Measurements from ENCODE around the gene RBKS. TPM values are rescaled to one million over a fixed set of nuclear protein-coding genes. Genes with fewer than 3 reads are reported as not detected.

Gene RBKS
- polyA plus RNA-seq, 1 of the 3 experiments (the other 2 are of a cell fraction), result 7.4 TPM

GRCh38 chr2:27902098-27902497 lies 11.9 kb upstream of the RBKS start:
- WGBS (ENCODE audit: low lambda C conversion rate), result 83% methylated on average over 1 of the region's 1 CpG
- no peak for DNase-seq
- CTCF ChIA-PET, result interaction anchor here (0.7 kb wide), 1 partner anchor 12 kb away, joined by 4 read pairs; no protein-coding TSS in a partner anchor
- POLR2A ChIA-PET, result no interaction called here
- H3F3A ChIP-seq (replicated peaks; ENCODE audit: insufficient read depth), result no peaks in the 10 kb centered on the region
- H4K20me1 ChIP-seq (ENCODE audit: insufficient read depth), result no peaks in the 10 kb centered on the region
- H2AFZ ChIP-seq (ENCODE audit: low read depth), result no peak overlapping the region
- H3K79me2 ChIP-seq (ENCODE audit: insufficient read depth), result 0 out of 2 replicates have a peak, but pooled peaks cover 2% of the 10 kb centered on the region
- TF ChIP-seq FOSL2 (IDR thresholded peaks at IDR 0.05; ENCODE audit: borderline replicate concordance, low read depth) (peak; percentile 10; the same call in 1 of the 2 replicates), SIN3A (IDR thresholded peaks at IDR 0.05; ENCODE audit: borderline replicate concordance, low read depth, low read length) (no peak), MEF2A (IDR thresholded peaks at IDR 0.05; ENCODE audit: borderline replicate concordance, low read depth) (no peak)
- H3K9me3 ChIP-seq, result no peaks in the 10 kb centered on the region
- no peaks in the 10 kb centered on the region for H3K9me2 ChIP-seq
- H3K9ac ChIP-seq, result no peak overlapping the region
- H3K36me3 ChIP-seq (replicated peaks in 1 of 2; ENCODE audit: control insufficient read depth in 1 of 2, insufficient read depth in 2 of 2, low read length in 1 of 2), result peaks cover 10 to 27% of the 10 kb centered on the region in 2 experiments
- H3K27me3 ChIP-seq (ENCODE audit: insufficient read depth), result no peaks in the 10 kb centered on the region
- H3K4me3 ChIP-seq (ENCODE audit: low read depth in 2 of 2, low read length in 1 of 2), result no peak overlapping the region
- no peaks in the 10 kb centered on the region; a peak in 1 of 4 replicates for H3K4me1 ChIP-seq (ENCODE audit: control insufficient read depth in 1 of 2, insufficient read depth in 2 of 2, low read depth in 1 of 2, low read length in 1 of 2)
- 0 out of 4 replicates have a peak overlapping the region, but pooled peaks of 1 of the 2 experiments have one; percentile 16 for H3K27ac ChIP-seq (ENCODE audit: low read depth in 2 of 2, low read length in 1 of 2)
- no peak overlapping the region for H3K4me2 ChIP-seq

DNA sequence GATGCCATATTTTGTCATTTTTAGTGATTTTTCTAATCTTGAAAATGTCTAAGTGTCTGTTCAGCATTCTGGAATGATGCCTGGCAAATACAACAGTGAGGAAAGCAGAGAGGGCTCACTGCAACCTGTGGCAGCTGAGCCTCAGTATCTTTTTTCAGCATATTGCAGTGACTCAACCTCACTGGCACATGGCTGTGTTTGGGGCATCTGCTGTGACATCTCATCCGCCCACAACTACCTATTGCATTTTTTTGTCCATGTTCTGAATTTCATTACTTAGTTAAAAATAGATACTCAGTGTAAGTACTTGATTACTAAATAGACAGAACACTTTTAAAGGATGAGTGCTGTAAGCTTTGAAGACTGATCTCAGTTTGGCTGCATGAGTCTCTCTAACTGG lies 11.0 kb upstream of the RBKS start:
- Histone ChIP-seq H3K9me3 (no peaks in the 10 kb centered on the region), H3K36me3 (replicated peaks in 1 of 2; ENCODE audit: control insufficient read depth in 1 of 2, insufficient read depth in 2 of 2, low read length in 1 of 2) (peaks cover 10 to 36% of the 10 kb centered on the region in 2 experiments), H4K20me1 (ENCODE audit: insufficient read depth) (no peaks in the 10 kb centered on the region), H3K27ac (ENCODE audit: low read depth in 2 of 2, low read length in 1 of 2) (peak overlapping the region in 1 of 2 experiments; percentile 8; a peak in 2 of 4 replicates), H3K4me1 (ENCODE audit: control insufficient read depth in 1 of 2, insufficient read depth in 2 of 2, low read depth in 1 of 2, low read length in 1 of 2) (no peaks in the 10 kb centered on the region; a peak in 1 of 4 replicates), H3K27me3 (ENCODE audit: insufficient read depth) (no peaks in the 10 kb centered on the region), H3K4me3 (ENCODE audit: low read depth in 2 of 2, low read length in 1 of 2) (no peak overlapping the region), H3F3A (replicated peaks; ENCODE audit: insufficient read depth) (no peaks in the 10 kb centered on the region), H3K4me2 (no peak overlapping the region), H3K9ac (no peak overlapping the region), H2AFZ (ENCODE audit: low read depth) (no peak overlapping the region), H3K9me2 (no peaks in the 10 kb centered on the region), H3K79me2 (ENCODE audit: insufficient read depth) (0 out of 2 replicates have a peak, but pooled peaks cover 2% of the 10 kb centered on the region)
- CTCF ChIA-PET, result interaction anchor here (0.7 kb wide), 1 partner anchor 13 kb away, joined by 4 read pairs; no protein-coding TSS in a partner anchor
- WGBS (ENCODE audit: low lambda C conversion rate), result 26% methylated on average over 1 of the region's 1 CpG
- POLR2A ChIA-PET, result no interaction called here
- DNase-seq, result no peak
- TF ChIP-seq, protein P1, sequence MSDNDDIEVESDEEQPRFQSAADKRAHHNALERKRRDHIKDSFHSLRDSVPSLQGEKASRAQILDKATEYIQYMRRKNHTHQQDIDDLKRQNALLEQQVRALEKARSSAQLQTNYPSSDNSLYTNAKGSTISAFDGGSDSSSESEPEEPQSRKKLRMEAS (IDR thresholded peaks at IDR 0.05; ENCODE audit: low read depth), result peak; percentile 62; the same call in 1 of the 2 replicates
- TF ChIP-seq POLR2AphosphoS5 (IDR thresholded peaks at IDR 0.05; ENCODE audit: low read depth, low read length), result no peak
- TF ChIP-seq, protein P2, sequence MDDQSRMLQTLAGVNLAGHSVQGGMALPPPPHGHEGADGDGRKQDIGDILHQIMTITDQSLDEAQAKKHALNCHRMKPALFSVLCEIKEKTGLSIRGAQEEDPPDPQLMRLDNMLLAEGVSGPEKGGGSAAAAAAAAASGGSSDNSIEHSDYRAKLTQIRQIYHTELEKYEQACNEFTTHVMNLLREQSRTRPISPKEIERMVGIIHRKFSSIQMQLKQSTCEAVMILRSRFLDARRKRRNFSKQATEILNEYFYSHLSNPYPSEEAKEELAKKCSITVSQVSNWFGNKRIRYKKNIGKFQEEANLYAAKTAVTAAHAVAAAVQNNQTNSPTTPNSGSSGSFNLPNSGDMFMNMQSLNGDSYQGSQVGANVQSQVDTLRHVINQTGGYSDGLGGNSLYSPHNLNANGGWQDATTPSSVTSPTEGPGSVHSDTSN (IDR thresholded peaks at IDR 0.05), result 0 out of 2 replicates have a peak, but pooled peaks have one; percentile 31
- TF ChIP-seq RCOR1 (IDR thresholded peaks at IDR 0.05; ENCODE audit: low read length), result no peak
- no peak for TF ChIP-seq TAF1 (IDR thresholded peaks at IDR 0.05; ENCODE audit: borderline replicate concordance, low read depth, low read length)
- TF ChIP-seq CHD2 (IDR thresholded peaks at IDR 0.05; ENCODE audit: low read length, partially characterized antibody), result no peak
- no peak for TF ChIP-seq TEAD4 (IDR thresholded peaks at IDR 0.05; ENCODE audit: borderline replicate concordance, insufficient read depth)
- no peak for TF ChIP-seq EZH2phosphoT487 (IDR thresholded peaks at IDR 0.05; ENCODE audit: borderline replicate concordance, low read depth)
- no peak for TF ChIP-seq GABPA (IDR thresholded peaks at IDR 0.05; ENCODE audit: low read depth)
- TF ChIP-seq, protein P3, sequence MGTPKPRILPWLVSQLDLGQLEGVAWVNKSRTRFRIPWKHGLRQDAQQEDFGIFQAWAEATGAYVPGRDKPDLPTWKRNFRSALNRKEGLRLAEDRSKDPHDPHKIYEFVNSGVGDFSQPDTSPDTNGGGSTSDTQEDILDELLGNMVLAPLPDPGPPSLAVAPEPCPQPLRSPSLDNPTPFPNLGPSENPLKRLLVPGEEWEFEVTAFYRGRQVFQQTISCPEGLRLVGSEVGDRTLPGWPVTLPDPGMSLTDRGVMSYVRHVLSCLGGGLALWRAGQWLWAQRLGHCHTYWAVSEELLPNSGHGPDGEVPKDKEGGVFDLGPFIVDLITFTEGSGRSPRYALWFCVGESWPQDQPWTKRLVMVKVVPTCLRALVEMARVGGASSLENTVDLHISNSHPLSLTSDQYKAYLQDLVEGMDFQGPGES (IDR thresholded peaks at IDR 0.05; ENCODE audit: low read depth, low read length), result no peak
- TF ChIP-seq GATA2 (CRISPR knock-in tag; IDR thresholded peaks at IDR 0.05), result no peak
- TF ChIP-seq FOSL2 (IDR thresholded peaks at IDR 0.05; ENCODE audit: borderline replicate concordance, low read depth), result peak; percentile 60; the same call in 1 of the 2 replicates
- peak; percentile 71 for TF ChIP-seq TCF12 (IDR thresholded peaks at IDR 0.05)
- TF ChIP-seq ELF1 (IDR thresholded peaks at IDR 0.05), result no peak
- TF ChIP-seq RXRA (IDR thresholded peaks at IDR 0.05; ENCODE audit: borderline replicate concordance, low read depth), result no peak
- peak in 1 of 2 experiments; percentile 16; a peak in 1 of 4 replicates for TF ChIP-seq EP300 (IDR thresholded peaks at IDR 0.05; ENCODE audit: borderline replicate concordance in 1 of 2, low read depth in 1 of 2, low read length in 1 of 2)
- TF ChIP-seq RAD21 (IDR thresholded peaks at IDR 0.05; ENCODE audit: low read length), result no peak
- TF ChIP-seq, protein P4, sequence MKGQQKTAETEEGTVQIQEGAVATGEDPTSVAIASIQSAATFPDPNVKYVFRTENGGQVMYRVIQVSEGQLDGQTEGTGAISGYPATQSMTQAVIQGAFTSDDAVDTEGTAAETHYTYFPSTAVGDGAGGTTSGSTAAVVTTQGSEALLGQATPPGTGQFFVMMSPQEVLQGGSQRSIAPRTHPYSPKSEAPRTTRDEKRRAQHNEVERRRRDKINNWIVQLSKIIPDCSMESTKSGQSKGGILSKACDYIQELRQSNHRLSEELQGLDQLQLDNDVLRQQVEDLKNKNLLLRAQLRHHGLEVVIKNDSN (IDR thresholded peaks at IDR 0.05; ENCODE audit: borderline replicate concordance, low read depth), result no peak
- TF ChIP-seq MXI1 (IDR thresholded peaks at IDR 0.05; ENCODE audit: low read depth, low read length), result no peak
- no peak for TF ChIP-seq RFX5 (IDR thresholded peaks at IDR 0.05; ENCODE audit: low read length)
- TF ChIP-seq FOXJ3 (CRISPR knock-in tag; IDR thresholded peaks at IDR 0.05), result no peak
- no peak for TF ChIP-seq USF2 (IDR thresholded peaks at IDR 0.05; ENCODE audit: borderline replicate concordance, low read depth, low read length)
- TF ChIP-seq NRF1 (IDR thresholded peaks at IDR 0.05; ENCODE audit: low read depth, low read length), result no peak

All from SK-N-SH (cell line).